Liver (tissue), 3 donors: ENCODE measurements around the gene LCP2.
"Not testable (repeated sequence)": the region's sequence is repeated elsewhere in the genome, so short reads cannot be mapped to it uniquely, and the experiment has no call there.

Source experiments
- ATF3 ChIP-seq: IDR thresholded peaks from 2 replicates; pipeline ENCODE4 v1.6.1; 2016; ENCODE audit warnings: antibody characterized with exemption
- CTCF ChIP-seq: fragments of 150-350 bp; IDR thresholded peaks from 2 replicates; pipeline ENCODE4 v1.5.1; 2017; ENCODE audit warnings: improper control_type of control experiment, low read depth, low read length; ENCODE audit not compliant: missing input control
- EGR1 ChIP-seq, 2 donors: IDR thresholded peaks; 2 replicates each; pipeline ENCODE4 v1.6.1; 2016 to 2018; ENCODE audit warnings: antibody characterized with exemption in 2 of 2, low read depth in 2 of 2
- FOXA2 ChIP-seq: IDR thresholded peaks from 2 replicates; pipeline ENCODE4 v1.6.1; 2016; ENCODE audit warnings: antibody characterized with exemption
- HNF4A ChIP-seq, 2 donors: conservative IDR thresholded peaks; 2 replicates each; pipeline ENCODE4 v1.6.1; 2016; ENCODE audit warnings: antibody characterized with exemption in 2 of 2, mild to moderate bottlenecking in 2 of 2
- RAD21 ChIP-seq, 2 donors: IDR thresholded peaks; 2 replicates each; pipeline ENCODE4 v1.6.1; 2016; ENCODE audit warnings: antibody characterized with exemption in 2 of 2, mild to moderate bottlenecking in 2 of 2
- REST ChIP-seq: IDR thresholded peaks from 2 replicates; pipeline ENCODE4 v1.6.1; 2016; ENCODE audit warnings: antibody characterized with exemption, mild to moderate bottlenecking
- RXRA ChIP-seq, 2 donors: IDR thresholded peaks; 2 replicates each; pipeline ENCODE4 v1.6.1; 2017 to 2018; ENCODE audit warnings: antibody characterized with exemption in 2 of 2, mild to moderate bottlenecking in 1 of 2
- TAF1 ChIP-seq: conservative IDR thresholded peaks from 2 replicates; pipeline ENCODE4 v1.6.1; 2016; ENCODE audit warnings: antibody characterized with exemption, mild to moderate bottlenecking
- YY1 ChIP-seq: IDR thresholded peaks from 2 replicates; pipeline ENCODE4 v1.6.1; 2016; ENCODE audit warnings: antibody characterized with exemption, mild to moderate bottlenecking
- donor health status: healthy.
- donor health status: healthy.

GRCh38 chr5:170245436-170245835 is 52.1 kb downstream of the LCP2 start:
- TF ChIP-seq CTCF; ATF3; YY1; TAF1; REST; RAD21 (IDR thresholded peaks at IDR 0.05); RXRA (IDR thresholded peaks at IDR 0.05); EGR1 (IDR thresholded peaks at IDR 0.05; ENCODE audit: low read depth in 2 of 2); FOXA2; HNF4A (conservative IDR thresholded peaks at IDR 0.05): not testable (repeated sequence)
